ENCODE data around the gene C6orf118.

Gene C6orf118

DNA sequence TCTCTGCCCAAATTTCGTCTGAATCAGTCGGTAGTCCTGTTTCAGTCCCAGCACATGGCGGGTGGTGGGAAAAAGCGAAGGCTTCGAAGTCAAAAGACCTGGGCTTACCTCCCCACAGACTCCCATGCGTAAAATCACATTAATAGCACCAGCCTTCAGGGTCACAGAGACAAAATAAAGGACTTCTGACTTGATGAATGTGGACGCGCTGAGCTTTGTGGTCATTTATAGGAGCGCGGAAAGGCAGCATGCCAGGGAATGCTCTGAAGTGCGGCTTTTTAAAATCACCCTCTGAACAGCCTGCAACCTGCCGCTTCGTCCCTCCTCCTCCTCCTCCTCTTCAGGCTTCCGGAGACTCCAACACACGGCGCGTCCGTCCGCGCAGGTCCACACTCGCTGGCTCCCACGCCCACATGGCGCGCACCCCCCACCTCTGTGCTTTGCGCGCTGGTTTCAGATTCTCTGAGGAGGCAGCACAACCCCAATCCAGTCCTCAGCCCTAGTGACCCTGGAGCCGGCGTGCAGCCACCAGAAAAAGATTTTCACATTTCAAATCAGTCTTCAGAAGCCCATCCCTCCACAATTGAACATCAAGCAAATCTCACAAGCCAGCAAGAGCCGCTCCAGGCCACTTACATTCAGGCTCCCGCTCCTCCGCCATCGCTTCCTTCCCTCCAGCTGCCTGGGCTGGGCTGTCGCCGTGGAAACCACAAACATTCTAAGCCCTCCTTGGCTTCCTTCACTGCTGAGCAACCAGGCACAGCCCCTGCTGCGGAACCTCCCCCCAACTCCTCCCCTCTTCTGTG is at the start of gene C6orf118:
TSS of gene C6orf118 (minus strand) at position 680 of the 806 bp plus-strand sequence. CDS start at position 661, 19 bp downstream.
- in situ Hi-C loops (cut with MboI; ENCODE audit: low sequenced_read_pairs): no loop called here

DNA sequence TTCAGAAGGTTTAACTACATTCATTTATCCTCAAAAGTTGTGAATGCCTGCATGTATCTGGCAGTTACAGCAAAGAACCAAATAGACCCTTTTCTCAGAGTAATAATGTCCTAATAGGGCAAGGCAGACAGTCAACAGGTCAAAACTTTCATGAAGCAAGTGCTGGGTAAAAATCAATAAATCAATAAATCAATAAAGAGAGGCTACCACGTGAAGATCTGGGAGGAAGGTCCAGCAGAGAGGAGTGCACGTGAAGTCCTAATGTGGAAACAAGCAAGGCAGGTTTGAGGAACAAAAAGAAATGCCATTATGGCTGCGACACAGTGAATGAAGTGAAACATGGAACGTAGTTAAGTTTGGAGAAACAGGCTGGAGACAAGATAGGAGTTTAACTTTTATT is 36.3 kb upstream of the C6orf118 start:
- in situ Hi-C loops (cut with MboI; ENCODE audit: low sequenced_read_pairs): no loop called here

DNA sequence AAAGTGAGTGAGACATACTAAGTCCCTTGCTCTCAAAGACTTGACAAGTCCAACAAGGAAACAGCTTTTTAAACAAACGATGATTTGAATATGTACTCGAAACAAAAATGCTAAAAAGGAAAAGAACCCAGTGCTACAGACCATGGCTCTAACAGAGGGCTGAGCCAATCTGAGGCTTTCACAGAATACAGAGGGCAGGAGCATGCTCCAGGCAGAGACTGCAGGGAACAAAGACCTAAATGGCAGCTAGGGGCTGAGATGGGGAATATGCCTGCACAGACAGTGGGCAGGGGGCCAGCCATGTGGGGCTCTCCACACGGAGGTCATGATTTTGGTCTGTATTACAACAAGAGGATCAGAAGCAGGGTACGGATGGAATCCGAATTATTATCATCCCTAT is 31.1 kb upstream of the C6orf118 start:
- in situ Hi-C loops (cut with MboI; ENCODE audit: low sequenced_read_pairs): no loop called here

DNA sequence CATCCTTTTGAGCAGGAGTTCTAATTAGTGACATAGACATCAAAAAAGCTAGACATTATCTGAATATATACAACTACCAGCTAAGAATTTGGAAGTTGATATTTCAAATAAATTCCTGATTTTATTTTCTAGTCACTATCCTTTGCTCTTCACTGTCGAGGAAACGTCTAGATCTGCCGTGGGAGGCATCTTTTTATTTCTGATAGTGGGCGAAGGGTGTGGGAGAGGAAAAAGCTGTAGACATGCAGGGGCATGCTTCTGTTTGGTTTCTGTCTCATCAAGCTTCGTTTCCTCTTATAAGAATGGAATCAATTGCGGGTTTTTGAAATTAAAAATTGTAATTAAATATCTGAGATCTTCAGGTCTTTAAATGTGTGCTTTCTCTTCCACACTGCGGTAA is 16.2 kb upstream of the C6orf118 start:
- in situ Hi-C loops (cut with MboI; ENCODE audit: low sequenced_read_pairs): no loop called here

DNA sequence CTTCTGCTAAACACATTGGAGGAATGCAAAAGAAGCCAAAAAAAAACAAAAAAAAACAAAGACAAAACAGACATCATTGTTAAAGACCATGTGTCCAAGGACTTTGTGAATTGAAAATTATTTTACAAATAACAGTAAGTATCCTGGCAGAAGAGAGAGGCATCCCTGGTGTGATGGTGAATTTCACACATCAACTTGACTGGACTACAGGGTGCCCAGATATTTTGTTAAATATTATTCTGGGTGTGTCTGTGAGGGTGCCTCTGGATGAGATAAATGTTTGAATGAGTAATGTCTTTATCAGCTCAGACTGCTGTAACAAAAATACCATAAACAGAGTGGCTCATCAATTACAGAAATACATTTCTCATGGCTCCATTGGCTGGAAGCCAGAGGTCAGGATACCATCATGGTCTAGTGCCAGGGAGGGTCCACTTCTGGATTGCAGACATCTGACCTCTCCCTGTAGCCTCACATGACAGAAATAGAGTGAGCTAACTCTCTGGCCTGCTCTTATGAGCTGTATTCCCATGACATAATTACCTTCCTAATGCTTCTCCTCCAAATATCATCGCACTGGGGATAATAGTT is 12.2 kb upstream of the C6orf118 start:
- in situ Hi-C loops (cut with MboI; ENCODE audit: low sequenced_read_pairs): no loop called here

DNA sequence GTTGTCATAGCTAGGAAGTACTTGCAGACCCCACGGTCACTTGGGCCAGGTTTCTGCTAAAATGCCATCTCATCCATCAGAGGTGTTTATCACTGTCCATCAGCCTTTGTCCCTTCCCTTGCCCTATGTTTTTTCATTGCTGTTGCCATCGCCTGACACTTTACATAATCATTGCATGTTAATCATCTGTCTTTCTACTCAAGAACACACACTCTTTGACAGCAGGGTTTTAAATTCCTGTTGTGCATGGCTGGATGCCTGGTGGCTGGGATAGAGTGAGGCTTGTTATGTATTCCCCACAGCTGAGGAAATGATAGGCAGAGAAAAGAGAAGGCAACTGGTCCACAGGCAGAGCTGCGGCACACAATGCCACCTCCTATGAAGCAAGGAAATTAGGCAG is 11.7 kb upstream of the C6orf118 start:
- in situ Hi-C loops (cut with MboI; ENCODE audit: low sequenced_read_pairs): no loop called here

DNA sequence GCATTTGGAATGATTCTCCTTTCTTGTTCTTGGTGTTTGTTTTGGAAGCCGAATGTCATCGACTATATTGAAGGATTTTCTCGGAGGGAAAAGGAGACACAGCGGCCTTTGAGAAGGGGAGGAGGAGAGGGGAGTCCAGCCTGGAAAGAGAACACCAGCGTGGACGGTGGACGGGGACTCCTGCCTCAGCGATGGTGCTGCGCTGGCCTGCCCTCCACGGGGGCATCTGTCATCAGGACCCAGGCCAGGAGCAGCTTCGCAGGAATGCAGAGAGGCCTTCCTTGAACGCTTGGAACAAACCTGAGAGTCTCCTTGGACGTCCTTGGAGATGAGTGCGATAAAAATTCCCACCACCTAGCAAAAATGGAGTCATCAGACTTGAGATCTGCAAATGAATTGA is 8.3 kb upstream of the C6orf118 start:
- in situ Hi-C loops (cut with MboI; ENCODE audit: low sequenced_read_pairs): no loop called here

DNA sequence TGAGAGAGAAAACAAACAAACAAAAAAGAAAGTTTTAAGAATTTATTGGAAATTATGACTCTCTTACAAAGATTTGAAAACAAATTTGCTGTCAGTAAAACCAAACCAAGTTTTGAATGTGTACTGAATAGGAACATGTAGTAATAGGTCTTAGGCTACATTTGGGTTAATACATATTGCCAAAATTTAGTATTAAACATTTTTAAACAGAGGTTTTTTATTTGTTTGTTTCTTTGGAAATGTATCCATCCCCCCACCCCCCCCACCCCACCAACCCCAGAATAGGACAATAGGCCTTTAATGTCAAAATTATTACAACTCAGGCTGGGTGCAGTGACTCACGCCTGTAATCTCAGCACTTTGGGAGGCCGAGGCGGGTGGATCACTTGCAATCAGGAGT is 2.5 kb downstream of the C6orf118 start:
- in situ Hi-C loops (cut with MboI; ENCODE audit: low sequenced_read_pairs): no loop called here

DNA sequence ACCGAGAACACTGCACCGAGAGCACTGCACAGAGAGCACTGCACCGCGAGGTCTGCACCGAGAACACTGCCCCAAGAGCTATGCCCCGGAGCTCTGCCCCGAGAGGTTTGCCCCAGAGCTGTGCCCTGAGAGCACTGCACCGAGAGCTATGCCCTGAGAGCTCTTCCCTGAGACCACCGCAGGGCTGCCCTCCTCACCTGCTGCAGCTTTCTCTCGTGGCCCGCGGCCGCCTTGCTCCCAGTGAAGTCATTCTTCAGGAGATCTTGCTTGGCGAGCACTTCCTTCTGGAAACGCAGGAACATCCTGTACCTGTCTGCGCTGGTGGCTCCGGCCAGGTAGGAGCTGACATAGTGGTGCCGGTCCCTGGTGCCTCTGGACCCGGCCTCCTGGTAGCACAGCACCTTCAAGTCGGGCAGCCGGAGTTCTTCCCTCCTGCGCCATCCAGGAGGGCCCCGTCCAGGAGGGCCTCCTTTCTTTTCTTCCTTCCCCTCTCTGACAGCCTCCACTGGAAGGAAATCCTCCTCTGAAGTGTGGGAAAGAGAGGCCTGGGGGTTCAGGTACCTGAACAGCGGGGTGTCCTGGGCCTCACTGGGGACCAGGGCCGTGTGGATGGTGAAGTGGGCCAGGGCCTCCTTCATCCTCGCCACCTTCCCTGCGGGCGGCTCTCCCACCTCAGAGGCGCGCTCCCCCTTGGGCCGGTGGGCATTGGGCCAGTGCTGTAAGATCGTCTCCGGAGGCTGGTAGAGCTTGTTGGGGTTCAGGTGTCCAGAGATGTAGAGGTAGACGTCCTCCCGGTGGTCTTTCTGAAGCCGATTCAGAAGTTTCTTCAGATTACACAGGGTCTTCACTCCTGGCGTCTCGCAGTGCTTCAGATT is 7.8 kb downstream of the C6orf118 start:
- in situ Hi-C loops (cut with MboI; ENCODE audit: low sequenced_read_pairs): no loop called here

DNA sequence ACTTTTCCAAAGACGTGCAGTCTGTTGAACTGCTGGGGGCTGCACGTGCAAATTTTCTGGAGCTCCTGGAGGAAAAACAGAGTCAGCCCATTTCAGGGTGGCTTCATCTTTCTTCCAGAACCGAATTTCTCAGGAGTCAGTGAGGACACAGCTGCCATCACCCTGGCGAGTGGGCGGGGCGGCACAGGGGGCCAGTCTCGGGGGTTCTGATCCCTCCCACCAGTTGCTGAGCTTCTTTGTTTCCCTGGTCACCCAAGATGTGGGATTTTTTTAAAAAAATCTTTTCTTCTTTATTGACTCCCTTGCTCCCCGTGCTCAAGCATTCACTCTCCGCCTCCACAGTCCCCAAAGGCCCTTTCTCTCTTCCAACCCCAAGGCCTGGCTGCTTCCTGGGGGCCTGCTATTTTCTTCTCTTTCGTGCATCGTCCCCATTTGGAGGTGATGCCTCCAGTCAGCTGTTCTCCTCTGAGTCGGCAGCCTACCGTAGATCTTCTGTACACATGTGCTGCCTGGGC is 8.9 kb downstream of the C6orf118 start:
- in situ Hi-C loops (cut with MboI; ENCODE audit: low sequenced_read_pairs): no loop called here

DNA sequence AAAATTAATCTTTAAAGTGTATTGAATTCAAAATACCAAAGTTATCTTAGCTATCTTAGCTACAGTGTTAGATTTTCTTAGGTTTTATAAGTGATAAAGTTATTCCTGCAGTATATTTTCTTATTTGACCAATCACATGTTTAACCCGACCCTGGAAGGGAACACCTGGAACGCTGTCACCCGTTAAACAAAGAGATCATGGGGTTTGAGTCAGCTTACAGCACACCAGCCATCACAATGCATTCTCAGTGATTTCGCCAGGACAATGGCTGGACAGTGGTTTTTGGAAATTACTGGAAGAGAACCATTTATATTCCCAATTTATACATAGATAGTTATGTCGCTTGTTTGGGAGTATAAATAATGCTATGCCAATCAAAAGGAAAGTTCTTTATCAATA is 10.5 kb downstream of the C6orf118 start:
- in situ Hi-C loops (cut with MboI; ENCODE audit: low sequenced_read_pairs): no loop called here

DNA sequence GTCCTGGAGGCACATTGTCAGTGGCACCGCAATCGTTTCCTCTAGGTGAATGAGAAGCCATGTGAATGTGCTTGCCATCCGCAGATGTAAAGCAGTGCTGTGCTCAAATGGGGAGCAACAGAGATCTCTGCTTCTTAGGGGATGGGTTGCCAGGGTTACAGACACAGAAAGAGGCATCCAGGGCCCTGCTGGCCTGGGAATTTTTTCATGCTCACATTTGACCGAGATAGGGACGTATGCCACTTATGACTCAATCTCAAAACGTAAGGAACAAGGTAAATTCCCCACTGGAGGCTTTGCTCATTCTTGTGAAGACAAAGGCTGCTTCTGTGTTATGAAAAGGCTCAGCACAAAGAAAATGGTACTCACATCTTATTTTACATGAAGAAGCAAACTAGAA is 11.0 kb downstream of the C6orf118 start:
- in situ Hi-C loops (cut with MboI; ENCODE audit: low sequenced_read_pairs): no loop called here

DNA sequence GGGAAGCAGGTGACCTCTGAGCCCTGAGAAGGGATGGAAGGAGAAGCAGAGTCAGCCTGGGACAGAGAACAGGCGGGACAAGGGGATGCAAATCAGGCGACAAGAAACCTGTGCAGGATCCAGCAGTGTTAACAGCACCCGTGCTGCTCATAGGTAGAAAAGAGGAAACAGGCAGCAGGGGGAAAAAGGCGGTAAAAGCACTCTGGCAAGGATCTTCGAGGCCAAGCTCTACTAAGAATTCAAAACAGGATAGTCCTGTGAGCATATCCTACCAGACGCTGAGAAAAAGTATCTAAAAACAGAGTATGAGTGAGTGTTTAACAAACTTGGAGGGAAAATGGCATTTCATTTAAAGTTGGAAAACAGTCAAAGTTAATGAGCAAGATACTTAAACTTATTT is 16.7 kb downstream of the C6orf118 start:
- in situ Hi-C loops (cut with MboI; ENCODE audit: low sequenced_read_pairs): no loop called here

DNA sequence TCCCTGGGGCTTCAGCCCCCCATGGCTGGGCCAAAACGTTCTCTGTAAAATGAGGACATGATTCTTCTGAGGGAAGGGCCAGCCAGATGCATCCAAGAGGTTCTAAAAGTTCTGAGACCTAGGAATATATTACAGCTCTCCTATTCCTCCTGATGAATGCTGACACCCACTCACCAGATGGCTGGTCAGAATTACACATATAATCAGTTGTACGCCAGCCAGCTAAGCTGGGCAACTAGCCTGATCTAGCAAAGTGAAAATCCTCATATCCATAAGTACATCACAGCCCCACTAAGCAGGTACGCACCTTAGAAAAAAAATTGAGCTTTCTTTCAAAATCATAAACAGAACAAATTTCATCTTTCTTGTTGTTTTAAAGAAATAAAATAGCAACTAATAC is 34.8 kb downstream of the C6orf118 start:
- in situ Hi-C loops (cut with MboI; ENCODE audit: low sequenced_read_pairs): no loop called here

DNA sequence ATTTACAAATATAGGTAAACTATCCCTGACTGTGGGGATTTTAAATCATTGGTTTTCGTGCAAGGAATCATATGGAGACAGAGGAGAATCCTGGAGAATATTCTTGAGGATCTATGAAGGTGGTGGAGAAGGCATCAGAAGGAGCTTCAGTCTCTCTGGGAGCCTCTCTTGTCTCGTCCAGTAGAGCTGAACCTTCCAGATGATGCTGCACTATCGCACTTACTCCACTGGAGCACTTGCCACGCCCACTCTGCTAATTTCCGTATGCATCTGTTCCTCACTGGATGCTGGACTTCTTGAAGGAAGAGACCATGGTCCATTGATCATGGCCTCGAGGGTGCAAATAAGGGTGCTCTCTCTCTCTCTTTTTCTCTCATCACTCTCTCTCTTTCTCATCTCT is 36.8 kb downstream of the C6orf118 start:
- in situ Hi-C loops (cut with MboI; ENCODE audit: low sequenced_read_pairs): no loop called here

DNA sequence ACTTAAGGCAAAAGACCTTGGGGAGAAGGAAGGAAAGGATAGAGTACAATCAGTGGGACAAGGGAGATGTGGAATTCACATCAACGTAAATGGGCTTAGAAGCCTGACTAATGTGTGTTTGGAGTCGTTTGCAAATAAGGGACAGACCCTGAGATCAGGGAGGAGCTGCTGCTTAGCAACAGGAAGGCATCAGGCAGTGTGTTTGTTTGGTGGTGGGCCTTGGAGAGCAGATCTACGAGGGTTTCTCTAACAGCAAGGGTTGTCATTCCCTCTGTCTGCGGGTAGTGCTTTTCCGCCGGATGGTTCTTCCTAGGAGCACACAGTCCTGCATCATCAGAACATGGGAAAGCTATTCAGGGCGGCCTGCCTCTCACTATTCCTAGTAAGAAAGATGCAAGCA is 40.4 kb downstream of the C6orf118 start:
- in situ Hi-C loops (cut with MboI; ENCODE audit: low sequenced_read_pairs): no loop called here

DNA sequence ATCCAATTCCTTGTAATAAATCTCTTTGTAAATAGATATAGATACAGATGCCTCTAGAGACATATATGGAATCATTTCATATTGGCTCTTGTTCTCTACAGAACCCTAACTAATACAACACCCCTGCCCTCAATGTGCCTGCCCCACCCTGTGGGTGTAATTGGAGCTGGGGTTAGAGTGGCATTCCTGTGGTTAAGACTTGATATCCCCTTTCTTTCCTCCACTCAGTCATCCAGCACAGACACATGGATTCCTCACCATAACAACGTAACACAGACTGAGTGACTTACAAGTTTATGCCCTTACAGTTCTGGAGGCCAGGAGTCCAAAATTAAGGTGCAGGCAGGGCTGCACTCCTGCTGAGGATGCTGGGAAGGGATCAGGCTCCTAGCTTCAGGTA is 42.8 kb downstream of the C6orf118 start:
- in situ Hi-C loops (cut with MboI; ENCODE audit: low sequenced_read_pairs): no loop called here

DNA sequence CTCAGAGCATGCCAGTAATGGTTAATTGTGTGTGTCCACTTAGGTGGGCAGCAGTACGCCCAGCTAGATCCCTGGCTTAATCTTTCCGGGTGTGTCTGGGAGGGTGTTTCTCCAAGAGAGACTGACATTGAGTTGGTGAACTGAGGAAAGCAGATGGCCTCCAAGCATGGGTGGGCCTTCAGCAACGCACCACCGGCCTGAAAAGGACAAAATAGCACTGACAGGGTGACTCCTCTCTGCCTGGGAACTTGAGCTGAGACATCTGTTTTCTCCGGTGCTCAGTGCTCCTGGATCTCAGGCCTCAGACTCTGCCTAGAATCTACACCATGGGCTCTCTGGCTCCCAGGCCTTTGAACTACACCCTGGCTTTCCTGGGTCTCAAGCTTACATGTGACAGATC is 43.2 kb downstream of the C6orf118 start:
- in situ Hi-C loops (cut with MboI; ENCODE audit: low sequenced_read_pairs): no loop called here

DNA sequence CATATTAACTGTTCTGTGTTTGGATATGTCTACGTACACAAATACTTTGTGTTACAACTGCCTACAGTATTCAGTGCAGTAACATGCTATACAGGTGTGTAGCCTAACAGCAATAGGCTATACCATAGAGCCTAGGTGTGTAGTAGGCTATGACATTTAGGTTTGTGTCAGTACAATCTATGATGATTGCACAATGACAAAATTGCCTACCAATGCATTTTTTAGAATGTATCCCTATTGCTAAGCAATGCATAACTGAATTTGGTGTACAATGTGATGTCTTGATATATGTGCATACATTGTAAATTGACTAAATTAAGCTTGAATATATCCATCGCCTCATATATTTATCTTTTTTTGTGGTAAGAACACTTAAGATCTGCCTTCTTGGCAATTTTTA is 48.9 kb downstream of the C6orf118 start:
- in situ Hi-C loops (cut with MboI; ENCODE audit: low sequenced_read_pairs): no loop called here

DNA sequence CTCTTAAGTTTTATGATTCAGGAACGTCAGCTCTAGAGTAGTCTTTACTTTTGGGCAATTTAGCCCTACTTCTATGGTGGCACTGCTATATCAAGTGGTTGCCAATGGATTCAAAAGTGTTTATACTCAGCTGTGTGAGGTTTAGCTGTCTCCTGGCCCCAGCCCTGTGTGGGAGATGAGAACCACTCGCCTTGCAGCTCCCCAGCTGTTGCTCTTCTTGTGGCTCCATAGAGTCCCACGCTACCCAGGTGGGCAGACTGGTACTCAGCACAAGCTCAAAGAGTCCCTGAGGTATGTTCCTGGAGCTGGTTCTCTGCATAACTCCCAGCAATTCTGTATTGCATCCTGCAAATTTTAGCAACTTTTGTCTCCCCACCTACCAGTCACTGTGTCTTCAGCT is 59.6 kb downstream of the C6orf118 start:
- in situ Hi-C loops (cut with MboI; ENCODE audit: low sequenced_read_pairs): no loop called here

DNA sequence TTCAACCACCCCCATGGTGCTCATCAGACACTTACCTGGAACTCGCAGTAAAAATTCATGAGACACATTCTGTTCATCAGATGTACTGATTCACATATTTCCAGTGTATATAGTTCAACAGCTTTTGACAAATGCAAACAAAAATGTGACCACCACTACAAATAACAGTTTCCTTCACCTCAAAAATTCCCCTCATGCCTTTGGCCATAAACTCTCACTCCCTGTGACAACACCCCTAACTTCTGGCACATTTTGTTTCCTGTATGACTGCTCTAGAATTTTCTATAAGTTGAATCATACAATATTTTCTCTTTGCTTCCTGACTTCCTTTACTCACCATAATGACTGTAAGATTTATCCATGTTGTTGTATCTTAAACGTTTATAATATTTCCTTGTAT is 63.7 kb downstream of the C6orf118 start:
- in situ Hi-C loops (cut with MboI; ENCODE audit: low sequenced_read_pairs): no loop called here

DNA sequence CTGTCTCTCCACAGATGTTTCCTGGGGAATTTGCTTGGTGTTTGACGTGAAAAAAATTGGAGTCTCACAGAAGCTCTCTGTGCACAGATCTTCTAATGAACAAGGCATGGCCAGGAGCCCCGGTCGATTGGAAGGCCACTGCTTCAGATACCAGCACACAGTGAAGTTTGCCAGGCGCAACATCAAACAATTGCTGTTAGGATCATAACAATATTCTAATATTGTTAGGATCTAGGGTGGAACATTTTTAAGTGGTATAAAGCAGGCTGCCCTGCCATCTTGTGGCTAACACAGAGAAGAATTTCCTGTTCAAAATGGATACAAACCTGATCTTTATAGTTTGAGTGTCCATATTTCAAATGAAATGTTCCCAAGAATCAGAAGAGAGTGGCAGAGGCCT is 64.1 kb downstream of the C6orf118 start:
- in situ Hi-C loops (cut with MboI; ENCODE audit: low sequenced_read_pairs): no loop called here

All from HL-60/S4 (cell line).